ENCODE measurements around the gene SIVA1.

Gene SIVA1

DNA sequence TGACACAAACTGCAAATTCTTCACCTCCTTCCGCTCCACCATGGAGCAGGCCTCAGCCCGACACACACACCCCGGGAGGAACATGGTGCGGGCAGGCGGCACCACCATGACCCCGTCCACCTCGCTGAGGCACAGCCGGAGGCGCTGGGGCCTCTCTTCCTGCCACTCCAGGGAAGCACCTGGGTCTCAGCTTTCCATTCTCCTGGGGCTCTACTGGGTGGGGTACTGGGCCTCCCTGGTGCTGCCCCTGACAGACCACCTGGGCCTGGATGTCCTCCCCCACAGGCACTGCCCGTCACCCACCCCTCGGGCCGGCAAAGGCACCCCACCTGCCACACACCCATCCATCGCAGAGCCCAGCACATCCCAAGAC is 32.7 kb downstream of the SIVA1 start:
- no peak for DNase-seq

DNA sequence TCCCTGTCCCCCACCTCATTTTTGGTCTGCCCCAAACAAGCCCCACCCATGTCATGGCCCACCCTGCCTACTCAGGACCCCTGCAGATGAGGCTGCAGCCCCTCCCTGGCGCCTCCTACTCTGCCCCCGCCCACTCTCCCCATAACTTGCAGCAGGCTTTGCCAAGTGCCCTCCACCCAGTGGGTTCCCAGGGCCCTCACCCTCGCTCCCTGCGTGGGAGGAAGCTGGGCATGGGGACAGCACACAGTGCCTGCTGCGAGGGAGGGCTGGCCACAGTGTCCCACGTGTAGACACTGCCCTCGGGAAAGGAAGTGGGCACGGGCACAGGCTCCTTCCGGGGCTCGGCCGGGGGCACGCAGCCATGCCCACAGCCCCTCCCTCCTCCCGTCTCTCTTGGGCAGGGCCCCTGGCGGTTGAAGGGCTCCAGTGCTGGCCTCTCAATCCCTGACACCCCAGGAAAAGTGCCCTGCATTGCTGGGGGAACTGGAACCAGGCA is 33.2 kb downstream of the SIVA1 start:
- no peak for DNase-seq

DNA sequence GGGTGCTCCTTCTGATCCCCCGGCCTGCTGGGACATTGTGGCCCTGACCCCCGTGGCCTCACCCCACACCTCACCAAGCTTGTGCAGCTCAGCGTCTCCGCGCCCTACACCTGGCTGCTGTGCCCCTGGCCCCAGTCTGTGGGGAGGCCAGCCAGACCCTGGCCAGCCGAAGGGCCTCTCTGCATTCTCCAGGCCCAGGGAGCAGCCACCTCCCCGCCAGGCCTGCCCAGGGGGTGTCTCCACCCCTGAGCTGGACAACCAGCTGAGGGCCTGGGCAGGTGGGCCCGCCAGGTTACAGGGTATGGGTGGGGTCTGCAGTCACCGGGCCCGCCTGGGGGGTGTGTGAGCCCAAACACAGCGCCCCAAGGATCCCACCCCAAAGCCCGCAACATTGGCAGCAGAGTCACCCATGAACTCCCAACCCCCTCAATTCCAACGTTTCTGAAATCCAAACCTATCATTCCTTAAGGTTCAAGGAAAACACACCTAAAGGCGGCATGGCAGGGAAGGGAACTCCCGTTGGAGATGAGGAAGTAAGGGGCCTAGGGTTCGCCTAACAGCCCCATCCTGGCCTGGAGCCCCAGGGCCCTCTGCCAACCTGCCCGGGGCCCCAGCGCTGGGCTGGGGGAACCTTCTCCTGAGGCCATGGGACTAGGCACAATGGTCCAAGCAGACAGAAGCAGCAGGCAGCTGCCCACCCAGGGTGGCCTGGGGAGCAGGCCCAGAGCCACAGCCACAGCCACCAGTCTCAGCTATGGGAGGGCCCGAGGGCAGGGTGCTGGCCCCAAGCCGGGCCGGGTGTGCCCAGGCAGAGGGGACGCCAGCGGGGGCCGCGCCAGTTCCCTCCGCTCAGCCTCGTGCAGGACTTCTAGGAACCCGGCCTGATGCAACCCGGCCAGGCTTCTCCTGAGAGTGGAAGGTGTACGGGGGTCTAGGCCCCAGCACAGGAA is 34.1 kb downstream of the SIVA1 start:
- DNase-seq: no peak

DNA sequence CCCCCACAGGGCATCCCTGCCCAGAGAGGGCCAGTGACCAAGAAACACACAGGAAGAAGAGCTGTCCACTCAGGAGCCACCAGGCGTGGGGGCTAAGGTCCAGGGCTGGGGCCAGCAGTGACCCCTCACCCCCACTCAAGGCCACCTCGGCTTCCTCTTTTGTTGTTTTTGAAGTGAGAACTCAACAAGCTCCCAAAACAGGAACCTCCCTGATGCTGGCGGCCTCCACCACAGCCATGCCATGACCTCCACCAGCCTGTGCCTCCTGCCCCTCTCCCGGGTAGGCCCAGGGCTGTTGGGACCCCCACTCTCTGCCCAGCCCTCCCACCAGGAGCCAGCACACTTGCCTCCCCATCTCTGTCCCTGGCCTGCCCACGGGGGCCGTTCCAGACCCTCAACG is 34.8 kb downstream of the SIVA1 start:
- DNase-seq: no peak

DNA sequence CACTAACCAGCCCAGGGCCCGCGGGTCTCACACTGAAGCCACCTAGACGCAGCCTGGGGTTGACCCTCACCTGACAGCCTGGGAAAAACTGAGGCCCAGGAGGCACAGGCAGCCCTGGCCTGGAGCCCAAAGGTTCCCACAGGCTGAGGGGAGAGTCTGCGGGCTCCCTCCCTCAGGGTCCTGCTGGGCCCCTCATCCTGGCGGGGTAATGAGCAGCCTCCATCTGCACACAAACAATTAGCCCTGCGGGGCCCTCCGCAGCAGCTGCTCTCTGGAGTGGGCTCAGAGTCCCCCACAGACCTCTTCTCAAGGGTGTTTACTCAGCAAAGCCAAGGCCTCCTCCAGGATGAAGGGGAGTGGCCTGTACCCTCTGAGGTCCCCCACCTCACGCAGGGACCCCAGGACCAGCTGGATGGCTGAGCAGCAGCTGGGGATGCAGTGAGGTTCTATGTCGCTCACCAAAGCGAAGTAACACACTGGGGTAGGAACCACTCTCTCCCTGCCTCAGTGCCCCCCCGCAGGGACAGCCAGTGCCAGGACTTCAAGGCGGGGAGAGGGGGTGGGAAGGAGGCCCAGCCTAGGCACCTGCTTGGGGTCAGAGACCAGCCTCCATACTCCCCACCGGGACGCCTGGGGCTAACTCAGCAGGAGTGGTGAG is 35.3 kb downstream of the SIVA1 start:
- DNase-seq: no peak

DNA sequence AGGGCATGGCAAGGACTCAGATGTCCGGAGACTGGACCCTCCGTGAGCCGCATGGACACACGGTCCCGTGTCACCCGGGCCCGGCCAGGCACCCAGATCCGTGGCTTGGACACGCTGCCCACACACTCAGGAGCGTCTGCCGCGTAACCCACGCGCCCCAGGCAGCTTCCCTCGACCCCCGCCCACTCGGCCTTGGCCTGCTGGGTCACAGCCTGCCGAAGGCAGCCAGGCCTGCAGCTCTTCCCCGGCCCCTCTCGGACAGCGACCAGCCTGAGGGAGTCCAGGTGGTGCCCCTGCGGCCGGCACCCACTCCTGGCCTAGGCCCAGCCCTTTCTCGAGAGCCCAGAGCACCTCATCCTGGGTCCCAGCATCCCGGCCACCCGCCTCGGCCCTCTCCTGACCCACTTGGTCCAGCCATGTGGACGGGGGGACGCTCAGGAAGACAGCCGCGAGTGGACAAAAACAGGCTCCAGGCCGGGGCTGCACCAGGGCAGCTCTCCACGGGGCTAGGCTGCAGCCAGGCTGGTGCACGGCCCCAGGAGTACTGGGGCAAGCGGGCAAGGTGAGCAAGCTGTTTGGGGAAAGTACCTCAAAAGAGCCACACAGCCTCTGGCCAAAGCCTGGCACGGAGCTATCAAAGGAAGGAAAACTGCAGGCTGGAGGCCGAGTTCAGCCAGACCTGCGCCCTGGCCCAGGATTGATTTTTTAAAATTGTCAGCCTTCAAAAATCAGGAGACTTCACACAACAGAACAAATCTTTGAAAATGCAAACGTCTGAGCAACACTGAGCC is 36.1 kb downstream of the SIVA1 start:
- no peak for DNase-seq

DNA sequence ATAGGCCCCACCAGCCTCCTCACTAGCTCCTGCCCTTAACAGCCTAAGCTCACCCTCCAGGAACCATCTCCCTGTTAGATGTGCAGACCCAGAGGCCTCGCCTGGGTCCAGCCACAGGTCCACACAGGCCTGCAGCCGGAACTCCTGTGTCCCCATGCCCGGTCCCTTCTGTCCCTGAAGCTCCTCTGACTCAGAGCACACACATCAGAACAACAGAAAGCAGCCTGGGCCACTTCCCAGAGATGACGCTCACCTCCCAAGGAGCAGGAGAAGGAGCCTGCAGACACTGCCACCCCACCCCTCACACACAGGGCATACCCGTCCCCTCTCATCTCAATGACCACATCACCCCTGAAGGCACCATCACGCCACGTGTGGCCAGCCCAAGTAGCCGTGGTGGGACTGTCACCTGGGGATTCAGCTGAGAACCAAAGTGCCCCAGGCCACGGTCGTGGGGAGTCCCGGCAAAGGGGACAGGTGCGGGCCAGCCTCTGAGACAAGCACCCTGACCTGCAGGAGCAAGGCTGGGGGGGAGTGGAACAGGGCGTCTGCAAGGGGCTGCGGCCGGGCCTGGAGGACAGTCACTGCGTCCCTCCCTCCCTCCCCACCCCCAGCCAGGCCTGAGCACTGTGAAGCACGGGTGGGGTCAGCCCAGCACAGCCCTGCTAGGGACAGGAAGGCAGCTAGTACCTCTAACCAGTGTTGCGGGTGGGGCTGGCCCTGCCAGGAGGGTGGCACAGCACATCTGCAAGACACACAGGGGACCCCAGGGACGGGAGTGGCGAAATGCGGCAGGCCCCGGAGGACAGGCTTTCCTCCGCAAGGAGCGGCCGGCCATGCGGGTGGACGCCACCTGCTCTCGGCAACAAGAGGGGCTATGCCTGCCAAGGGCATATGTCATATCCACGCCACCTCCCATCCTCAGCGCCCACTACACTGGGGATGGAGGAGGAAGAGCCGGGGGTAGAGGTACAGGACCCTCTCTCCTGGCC is 37.1 kb downstream of the SIVA1 start:
- no peak for DNase-seq

DNA sequence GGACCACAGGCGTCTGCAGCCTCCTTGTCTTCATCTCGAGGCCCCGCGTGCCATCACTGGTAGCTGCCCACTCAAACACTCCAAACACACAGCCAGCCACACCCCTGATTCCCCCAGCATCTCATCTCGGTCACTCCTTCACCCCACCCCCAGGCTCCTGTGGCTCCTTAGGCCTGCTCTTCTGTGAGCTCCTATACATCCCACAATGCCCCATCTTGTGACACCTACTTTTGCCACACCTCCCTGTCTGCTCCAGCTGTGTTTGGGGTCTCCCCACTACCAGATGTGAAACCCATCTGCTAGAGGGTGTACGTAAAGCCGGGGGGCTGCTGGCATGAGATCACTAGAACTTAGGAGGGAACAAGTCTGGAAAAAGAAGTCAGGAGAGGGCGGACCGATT is 38.5 kb downstream of the SIVA1 start:
- DNase-seq: no peak

DNA sequence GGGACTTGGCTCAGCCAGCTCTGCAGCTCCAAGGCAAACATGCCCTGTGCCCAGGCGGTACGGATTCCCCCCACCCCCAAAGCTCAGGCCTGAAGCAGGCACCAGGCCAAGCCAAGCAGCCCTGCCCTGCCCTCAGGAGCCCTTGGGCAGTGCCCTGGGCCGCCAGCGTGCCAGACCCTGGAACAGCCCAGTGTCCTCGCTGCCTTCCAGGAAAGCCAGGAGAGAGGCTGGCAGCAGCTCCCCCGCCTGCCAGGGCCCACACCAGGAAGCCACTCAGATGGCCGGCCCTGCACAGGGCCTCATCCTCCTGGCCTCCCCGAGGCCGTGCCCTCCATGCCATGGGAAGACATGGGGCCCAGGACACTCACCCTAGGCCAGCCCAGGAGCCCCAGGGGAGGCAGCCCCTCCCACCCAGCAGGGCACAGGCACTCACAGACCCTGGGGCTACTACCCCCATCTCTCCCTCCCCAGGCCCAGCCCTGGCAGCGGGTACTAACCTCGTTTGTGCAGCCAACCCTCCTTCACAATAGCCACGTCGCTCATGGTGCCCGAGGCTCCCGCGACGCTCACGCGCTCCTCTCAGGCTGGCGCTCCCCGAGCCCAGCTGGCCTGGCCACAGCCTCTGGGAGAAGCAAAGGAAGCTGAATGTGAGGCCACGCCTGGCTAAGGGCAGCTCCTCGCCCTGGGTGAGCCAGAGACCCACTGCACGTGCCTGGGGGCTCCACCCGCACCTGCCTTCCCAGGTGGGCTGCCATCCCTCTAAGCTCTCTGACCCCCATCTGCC is 39.3 kb downstream of the SIVA1 start:
- DNase-seq: no peak

DNA sequence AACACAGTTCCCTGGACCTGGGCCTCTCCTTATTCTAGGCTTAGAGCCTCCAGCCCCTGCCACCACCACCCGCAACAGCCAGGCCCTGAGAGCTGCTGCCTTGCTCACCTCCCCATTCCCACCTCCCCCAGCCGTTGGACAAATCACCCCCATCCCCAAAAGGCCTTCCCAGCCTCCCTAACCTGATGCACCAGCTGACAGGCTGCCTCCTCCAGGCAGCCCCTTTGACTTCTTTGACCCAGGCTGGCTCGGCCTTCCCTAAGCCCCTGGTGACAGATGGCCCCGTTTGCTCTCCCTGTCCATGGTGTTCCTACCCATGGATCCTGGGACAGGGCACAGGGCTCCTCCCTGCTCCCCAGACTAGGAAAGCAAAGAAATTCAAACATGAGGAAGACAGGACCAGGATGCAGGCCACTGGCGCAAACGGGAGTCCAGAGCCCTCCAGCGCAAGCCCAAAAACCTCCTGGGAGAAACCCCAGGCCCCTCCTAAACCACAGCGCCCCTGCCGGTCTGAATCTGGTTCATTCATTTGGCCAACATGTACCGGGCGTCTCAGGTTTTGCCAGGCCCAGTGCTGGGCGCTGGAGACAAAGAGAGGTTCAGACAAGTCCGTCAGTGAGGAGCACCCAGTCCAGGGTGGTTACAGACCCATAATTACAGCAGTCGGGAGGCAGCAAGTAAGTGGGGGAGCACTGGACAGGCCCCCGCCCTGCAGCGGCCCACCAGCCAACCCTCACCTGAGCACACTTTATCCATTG is 40.2 kb downstream of the SIVA1 start:
- no peak for DNase-seq

DNA sequence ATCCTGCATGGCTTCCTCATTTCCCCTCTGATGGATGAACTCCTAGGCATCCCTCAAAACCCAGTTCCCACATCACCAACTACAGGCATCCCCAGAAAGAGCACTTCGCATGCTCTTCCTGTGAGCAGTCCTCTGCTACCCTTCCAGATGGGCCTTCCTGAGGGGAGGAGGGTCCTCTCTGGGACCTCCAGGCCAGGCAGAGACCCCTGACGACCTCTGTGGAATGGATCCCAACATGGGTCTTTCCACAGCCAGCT is 40.7 kb downstream of the SIVA1 start:
- no peak for DNase-seq

DNA sequence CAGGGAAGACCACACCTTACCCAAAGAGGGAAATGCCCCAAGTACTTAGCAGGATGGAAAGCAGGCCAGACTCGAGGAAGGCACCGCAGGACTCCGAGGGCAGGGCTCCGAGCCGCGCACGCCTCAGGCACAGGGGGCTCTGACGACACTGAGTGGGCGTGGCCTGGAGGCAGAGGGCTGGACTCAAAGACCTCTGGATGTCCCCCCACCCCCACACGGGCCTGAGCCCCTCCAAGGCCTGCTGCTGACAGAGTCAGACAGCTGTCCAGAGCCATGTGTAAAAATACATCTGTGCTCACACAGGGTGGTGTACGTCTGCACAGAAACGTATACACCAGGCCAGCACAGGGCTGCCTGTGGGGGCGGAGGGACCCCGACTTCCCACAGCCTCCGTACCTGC is 41.2 kb downstream of the SIVA1 start:
- no peak for DNase-seq

DNA sequence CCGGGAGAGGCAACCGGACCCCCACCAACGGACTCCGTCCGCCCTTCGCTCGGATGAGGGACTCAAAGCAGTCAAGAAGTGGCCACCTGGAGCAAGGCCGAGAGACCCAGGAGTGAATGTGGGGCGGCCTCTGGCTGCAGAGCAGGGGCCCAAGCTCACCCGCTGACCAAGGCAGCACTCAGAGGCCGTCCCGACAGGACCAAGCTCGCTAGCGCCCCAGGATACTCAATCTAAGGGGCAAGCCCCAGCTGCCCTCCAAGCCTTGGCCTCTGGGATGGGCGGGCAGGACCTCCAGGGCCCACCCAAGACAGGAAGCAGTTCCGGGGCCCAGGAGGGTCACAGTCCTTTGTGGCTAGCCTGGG is 41.7 kb downstream of the SIVA1 start:
- no peak for DNase-seq

DNA sequence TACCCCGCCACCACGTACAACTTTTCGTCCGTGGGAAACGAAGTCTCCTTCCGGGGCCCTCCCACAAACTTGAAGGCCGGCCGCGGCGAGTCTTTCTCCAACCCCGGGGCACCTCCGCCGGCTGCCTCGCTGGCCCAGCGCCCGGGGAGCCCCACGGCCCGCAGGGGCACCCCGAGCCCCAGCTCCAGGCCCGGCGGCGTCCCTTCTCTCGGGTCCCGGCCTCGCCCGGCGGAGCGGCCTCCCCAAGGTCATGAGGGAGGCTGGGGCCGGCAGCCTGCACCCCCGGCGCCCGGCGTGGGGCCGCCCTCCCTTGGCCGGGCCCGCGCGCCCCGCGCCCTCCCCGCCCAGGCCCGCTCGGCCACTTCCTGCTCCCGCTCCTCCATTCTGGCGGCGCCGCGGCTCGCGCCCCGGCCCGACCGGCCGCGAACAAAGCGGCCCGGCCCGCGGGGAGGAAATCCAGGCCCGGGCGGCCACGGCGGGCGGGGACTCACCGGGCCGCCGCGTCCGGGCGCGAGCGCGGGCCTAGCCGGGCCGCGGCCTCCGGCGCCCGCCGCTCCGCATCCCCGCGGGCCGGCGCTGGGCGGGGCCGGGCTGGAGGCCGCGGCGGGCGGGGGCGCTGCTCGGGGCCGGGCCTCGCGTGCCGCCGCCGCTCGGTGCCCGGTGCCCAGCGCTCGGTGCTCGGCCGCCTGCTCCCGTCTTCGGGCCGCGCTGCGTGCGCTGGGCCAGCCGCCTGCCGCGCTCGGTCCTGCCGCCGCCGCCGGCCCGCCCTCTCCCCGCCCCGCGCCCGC is 42.2 kb downstream of the SIVA1 start, which contains the start of gene AKT1:
Gene AKT1, minus strand, starts transcription at position 756 of the 788 bp plus-strand sequence. CDS start 3,105 bp downstream, outside the sequence.
- no peak for DNase-seq

DNA sequence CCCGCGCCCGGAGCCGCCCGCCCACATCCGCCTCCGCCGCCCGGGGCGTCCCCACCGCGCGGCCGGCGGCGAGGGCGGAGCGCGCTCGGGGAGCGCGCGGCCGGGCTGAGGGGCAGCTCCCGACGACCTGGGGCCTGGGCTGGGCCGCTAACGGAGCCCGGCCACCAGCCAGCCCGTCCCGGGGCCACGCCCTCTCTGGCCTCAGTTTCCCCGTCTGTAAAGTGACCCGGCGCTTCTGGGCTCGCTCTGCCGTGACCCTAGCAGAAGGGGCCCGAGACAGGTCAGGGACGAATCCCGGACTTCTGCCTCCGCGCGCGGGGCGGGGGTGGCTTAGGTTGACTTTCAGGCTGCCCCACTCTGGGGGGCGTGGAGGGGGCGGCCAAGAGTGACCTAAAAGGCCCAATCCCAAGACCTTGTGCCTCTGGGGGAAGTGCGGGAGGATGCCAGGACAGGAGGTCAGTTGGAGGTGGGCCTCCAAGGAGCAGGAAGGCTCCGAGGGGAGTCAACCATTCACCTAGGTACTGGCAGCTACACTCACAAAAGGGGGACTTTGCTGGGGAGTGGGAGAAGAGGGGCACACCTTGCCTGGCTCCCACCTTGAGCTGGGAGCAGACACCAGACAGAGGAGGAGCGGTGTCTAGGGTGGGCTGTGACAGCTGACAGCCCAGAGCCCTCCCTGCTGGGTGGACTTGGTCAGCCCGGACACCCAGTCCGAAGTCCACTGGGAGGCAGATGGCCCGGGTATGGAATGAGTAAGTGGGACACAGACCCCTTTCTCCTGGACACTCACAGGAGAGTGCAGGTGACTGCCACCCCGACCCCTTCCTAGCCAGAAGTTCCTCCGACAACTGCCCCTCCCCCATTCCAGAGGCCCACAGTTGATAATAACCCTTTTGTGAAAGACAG is 43.1 kb downstream of the SIVA1 start:
- DNase-seq: peak; percentile 63

DNA sequence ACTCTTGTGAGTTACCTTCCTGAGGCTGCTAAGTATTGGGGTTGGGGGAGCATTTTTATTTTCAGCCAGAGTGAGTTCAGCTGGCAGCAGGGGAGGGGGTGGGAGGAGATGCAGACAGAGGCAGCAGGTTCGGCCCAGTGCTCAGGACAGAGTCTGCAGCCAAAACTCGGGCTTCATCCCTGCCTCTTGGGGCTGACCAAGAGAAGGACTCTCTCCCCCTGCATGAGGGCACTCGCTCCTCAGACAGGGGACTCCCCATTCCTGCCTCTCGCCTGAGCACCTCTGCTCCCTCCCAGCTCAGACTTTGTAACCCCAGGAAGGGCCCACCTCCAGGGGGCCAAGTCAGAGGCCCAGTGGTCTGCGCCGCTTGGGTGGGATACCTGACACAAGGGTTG is 43.7 kb downstream of the SIVA1 start:
- DNase-seq: no peak

DNA sequence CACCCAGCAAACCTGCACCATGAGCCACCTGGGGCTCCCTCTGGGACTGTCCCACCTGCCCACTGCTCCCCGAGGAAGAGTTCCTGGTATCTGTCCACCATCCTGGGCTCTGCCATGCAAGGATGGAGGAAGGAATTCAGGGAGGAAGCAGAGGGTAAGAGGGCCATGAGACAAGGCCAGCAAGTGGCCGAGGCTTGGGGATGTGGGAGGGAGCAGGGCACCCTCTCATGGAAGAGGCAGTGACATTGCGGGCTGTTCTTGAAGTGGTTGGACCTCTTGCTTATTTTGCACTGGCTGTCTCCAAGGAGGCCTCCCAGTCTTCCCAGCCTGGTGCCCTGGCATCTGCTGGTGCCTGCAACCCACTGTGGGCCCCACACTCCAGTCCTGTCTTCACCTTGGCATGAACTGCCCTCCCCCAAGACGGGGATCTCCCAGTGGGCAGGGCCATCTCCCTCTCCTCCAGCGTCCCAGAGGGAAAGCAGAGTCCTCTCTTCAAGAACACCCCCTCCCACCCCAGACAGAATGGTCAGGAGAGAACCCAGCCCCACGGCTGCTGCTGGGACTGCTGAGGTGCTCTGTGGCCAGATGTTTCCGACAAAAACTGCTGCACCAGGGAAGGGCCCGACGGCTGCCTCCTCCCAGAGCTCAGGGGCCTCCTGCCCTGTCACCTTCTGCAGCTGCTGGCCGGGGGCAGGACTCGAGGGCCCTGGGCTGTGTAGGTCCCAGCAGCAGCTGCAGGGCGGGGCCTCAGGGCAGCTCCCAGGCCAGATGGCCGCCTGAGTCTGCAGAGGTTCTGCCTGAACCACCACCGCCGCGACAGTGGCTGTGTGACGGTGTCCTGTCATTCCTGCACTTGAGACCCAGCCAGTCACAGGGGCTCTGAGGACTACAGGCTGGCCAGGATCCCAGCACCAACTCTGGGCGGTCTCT is 44.4 kb downstream of the SIVA1 start:
- DNase-seq: no peak
